Osteocyte (in vitro differentiated cells): ENCODE measurements around the gene PPFIA3. TPM values are rescaled to one million over a fixed set of nuclear protein-coding genes. Genes with fewer than 3 reads are reported as not detected.
"Not testable (repeated sequence)": the region's sequence is repeated elsewhere in the genome, so short reads cannot be mapped to it uniquely, and the experiment has no call there.

ENCODE experiments used
- DNase-seq: peaks from one replicate; pipeline ENCODE4 v3.0.0; 2021; ENCODE audit warnings: mixed read lengths; ENCODE audit not compliant: unreplicated experiment; ENCODE audit errors: extremely low spot score
- H3K27ac Mint-ChIP-seq: one replicate; pipeline ENCODE4 v1.8.0; 2021; ENCODE audit warnings: mild to moderate bottlenecking, mixed read lengths; ENCODE audit not compliant: unreplicated experiment
- H3K27me3 Mint-ChIP-seq: one replicate; pipeline ENCODE4 v1.8.0; 2021; ENCODE audit warnings: mixed read lengths; ENCODE audit not compliant: unreplicated experiment
- H3K36me3 Mint-ChIP-seq: one replicate; pipeline ENCODE4 v1.8.0; 2021; ENCODE audit warnings: mixed read lengths; ENCODE audit not compliant: unreplicated experiment
- H3K4me1 Mint-ChIP-seq: one replicate; pipeline ENCODE4 v1.8.0; 2021; ENCODE audit warnings: mixed read lengths; ENCODE audit not compliant: unreplicated experiment
- H3K4me3 Mint-ChIP-seq: one replicate; pipeline ENCODE4 v1.8.0; 2021; ENCODE audit warnings: mild to moderate bottlenecking, moderate library complexity, mixed read lengths; ENCODE audit not compliant: unreplicated experiment
- H3K9me3 Mint-ChIP-seq: one replicate; pipeline ENCODE4 v1.8.0; 2021; ENCODE audit warnings: mixed read lengths; ENCODE audit not compliant: unreplicated experiment
- total RNA-seq: library from RNA; stranded (reverse); gene quantifications from 2 replicates; pipeline ENCODE4 v1.2.1, GENCODE V29; 2021
- TF ChIP-seq, protein P1 (sequence below): fragments of 200-600 bp; sonication (generic); IDR thresholded peaks from 2 replicates; pipeline ENCODE4 v1.5.0; 2021; ENCODE audit warnings: antibody characterized with exemption, mild to moderate bottlenecking, moderate library complexity

PPFIA3 gene
- total RNA-seq, 1 donor from 2014 or later: 6.6 TPM

DNA sequence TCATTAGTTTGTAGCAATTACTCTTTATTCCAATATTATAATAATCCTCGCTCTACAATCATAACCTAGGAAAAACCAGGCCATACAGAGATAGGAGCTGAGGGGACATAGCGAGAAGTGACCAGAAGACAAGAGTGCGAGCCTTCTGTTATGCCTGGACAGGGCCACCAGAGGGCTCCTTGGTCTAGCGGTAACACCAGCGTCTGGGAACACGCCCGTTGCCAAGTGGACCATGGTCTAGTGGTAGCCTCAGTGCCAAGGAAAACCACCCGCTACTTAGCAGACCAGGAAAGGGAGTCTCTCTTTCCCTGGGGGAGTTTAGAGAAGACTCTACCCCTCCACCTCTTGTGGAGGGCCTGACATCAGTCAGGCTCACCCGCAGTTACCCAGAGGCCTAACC is 44.5 kb upstream of the PPFIA3 start:
- H3K36me3 Mint-ChIP-seq, DNase-seq, H3K4me1 Mint-ChIP-seq, H3K9me3 Mint-ChIP-seq, H3K27ac Mint-ChIP-seq, H3K4me3 Mint-ChIP-seq: not testable (repeated sequence)
- peaks cover 33% of the 10 kb centered on the region for H3K27me3 Mint-ChIP-seq
- TF ChIP-seq, protein P1, sequence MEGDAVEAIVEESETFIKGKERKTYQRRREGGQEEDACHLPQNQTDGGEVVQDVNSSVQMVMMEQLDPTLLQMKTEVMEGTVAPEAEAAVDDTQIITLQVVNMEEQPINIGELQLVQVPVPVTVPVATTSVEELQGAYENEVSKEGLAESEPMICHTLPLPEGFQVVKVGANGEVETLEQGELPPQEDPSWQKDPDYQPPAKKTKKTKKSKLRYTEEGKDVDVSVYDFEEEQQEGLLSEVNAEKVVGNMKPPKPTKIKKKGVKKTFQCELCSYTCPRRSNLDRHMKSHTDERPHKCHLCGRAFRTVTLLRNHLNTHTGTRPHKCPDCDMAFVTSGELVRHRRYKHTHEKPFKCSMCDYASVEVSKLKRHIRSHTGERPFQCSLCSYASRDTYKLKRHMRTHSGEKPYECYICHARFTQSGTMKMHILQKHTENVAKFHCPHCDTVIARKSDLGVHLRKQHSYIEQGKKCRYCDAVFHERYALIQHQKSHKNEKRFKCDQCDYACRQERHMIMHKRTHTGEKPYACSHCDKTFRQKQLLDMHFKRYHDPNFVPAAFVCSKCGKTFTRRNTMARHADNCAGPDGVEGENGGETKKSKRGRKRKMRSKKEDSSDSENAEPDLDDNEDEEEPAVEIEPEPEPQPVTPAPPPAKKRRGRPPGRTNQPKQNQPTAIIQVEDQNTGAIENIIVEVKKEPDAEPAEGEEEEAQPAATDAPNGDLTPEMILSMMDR: peak; percentile 76

DNA sequence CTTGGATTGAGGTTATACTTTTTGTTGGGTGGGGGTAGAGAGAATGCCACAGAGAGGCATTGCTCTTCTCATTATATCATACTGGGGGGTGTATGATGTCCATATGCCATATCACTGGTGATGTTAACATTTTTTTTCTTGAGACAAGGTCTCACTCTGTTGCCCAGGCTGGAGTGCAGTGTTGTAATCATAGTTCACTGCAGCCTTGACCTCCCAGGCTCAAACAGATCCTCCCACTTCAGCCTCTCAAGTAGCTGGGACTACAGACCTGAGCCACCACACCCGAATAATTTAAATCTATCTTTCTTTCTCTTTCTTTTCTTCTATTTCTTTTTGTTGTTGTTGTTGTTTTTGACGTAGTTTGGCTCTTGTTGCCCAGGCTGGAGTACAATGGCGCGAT is 39.0 kb upstream of the PPFIA3 start:
- Mint-ChIP-seq H3K4me3 (no peak overlapping the region), H3K27me3 (no peaks in the 10 kb centered on the region), H3K4me1 (peaks cover 6% of the 10 kb centered on the region), H3K27ac (no peak overlapping the region), H3K9me3 (no peaks in the 10 kb centered on the region), H3K36me3 (no peaks in the 10 kb centered on the region)
- TF ChIP-seq, protein P1: no peak
- DNase-seq: no peak

DNA sequence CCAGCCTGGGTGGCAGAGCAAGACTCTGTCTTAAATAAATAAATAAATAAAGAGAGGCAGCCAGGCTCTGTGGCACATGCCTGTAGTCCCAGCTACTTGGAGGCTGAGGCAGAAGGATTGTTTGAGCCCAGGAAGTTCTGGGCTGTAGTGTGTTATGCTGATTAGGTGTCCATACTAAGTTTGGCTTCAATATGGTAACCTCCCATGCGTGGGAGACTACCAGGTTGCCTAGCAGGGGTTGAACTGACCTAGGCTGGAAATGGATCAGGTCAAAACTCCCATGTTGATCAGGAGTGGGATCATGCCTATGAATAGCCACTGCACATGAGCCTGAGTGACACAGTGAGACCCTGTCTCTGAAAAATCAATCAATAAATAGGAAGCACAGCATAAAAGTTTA is 38.1 kb upstream of the PPFIA3 start:
- no peak for DNase-seq
- TF ChIP-seq, protein P1: no peak
- Mint-ChIP-seq H3K4me3 (no peak overlapping the region), H3K36me3 (peaks cover under 1% of the 10 kb centered on the region), H3K27ac (no peak overlapping the region), H3K4me1 (peaks cover 11% of the 10 kb centered on the region), H3K9me3 (no peaks in the 10 kb centered on the region), H3K27me3 (no peaks in the 10 kb centered on the region)

DNA sequence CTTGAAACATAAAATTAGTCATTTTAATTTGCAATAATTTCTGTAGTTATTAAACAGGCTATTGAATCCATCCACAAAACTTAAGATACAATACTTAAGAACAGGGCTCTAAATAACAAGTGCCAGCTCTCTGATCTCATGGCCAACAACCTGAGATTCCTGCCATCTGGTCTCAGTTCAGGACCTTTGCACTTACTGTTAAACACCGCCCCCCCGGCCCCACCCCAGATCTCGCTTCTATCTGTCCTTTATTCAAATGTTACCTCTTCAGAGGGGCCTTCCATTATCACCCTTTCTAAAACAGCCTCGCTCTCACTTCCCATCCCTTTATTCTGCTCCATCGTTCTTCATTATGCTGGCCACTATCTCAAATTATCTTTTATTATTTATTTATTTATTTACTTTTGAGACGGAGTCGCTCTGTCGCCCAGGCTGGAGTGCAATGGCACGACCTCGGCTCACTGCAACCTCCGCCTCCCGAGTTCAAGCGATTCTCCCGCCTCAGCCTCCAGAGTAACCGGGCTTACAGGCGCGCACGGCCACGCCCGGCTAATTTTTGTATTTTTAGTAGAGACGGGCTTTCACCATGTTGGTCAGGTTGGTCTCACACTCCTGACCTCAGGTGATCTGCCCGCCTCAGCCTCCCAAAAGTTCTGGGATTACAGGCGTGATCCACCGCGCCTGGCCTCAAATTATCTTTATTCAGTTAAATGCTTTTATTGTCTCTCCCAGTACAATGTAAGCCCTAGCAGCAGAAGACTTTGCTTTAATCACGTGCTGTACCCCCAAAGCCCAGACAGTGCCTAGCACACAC is 34.9 kb upstream of the PPFIA3 start:
- no peak for DNase-seq
- peak overlapping the region; percentile 95 for H3K4me3 Mint-ChIP-seq
- H3K27me3 Mint-ChIP-seq: no peaks in the 10 kb centered on the region
- H3K4me1 Mint-ChIP-seq: peaks cover 27% of the 10 kb centered on the region
- H3K27ac Mint-ChIP-seq: peak overlapping the region; percentile 92
- no peaks in the 10 kb centered on the region for H3K9me3 Mint-ChIP-seq
- TF ChIP-seq, protein P1: no peak
- H3K36me3 Mint-ChIP-seq: peaks cover 7% of the 10 kb centered on the region

DNA sequence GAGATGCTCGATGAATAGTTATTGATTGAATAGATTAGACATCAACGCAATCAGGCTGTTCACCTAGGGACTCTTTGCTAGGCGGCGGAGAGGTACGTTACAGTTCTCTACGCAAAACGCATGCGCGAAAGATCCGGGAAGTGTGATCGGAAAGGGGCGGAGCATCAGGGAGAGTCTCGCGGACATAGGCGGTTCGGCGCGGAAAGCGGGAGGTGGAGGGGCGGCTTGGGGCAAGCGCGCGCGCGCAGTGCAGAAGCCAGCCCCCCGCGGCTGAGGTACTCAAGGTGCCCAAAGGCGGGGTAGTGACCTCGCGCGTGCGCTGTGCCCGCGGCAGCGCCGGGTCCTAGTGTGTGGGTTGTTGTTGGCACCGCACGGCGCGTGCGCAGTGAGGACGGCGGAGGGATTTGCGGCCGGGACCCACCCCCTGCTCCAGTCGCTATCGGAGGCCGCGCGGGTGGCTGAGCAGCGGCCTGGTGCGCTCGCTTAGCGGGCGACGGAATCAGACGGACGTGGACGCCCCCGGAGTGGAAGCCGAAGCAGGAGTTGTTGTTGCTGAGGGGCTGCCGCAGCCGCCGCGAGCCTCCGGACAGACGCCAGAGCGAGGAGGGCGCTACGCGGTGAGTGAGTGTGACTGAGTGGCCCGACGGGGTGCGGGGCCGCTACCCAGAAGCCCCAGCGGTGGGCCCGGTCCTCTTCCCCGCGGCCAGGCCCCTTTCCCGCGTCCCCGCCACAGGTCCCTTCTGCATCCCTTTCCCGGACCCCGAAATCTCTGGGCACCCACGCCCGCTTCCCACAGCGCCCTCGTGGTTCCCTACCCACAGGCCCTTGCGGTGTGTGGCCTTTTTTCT is 34.1 kb upstream of the PPFIA3 start, which contains the start of gene SNRNP70:
TSS of gene SNRNP70 (plus strand) at position 432 of the 848 bp plus-strand sequence. CDS start 964 bp downstream, outside the sequence.
- TF ChIP-seq, protein P1: no peak
- H3K4me3 Mint-ChIP-seq: peak within 1 kb of the TSS; percentile 95
- peak within 1 kb of the TSS; percentile 92 for H3K27ac Mint-ChIP-seq
- no peaks in the 10 kb centered on the region for H3K9me3 Mint-ChIP-seq
- peak; percentile 100 for DNase-seq
- H3K27me3 Mint-ChIP-seq: no peaks in the 10 kb centered on the region
- peaks cover 27% of the 10 kb centered on the region for H3K4me1 Mint-ChIP-seq
- peaks cover 9% of the 10 kb centered on the region for H3K36me3 Mint-ChIP-seq
